ENCODE data around the gene COL21A1.

COL21A1 gene

GRCh38 chr6:56158571-56158970 lies 88.8 kb downstream of the COL21A1 start:
- Histone ChIP-seq H3K4me1 (ENCODE audit: low read depth, poor library complexity, severe bottlenecking) (no peaks in the 10 kb centered on the region), H2AFZ (ENCODE audit: low read depth) (no peak overlapping the region)
- TF ChIP-seq, protein P1, sequence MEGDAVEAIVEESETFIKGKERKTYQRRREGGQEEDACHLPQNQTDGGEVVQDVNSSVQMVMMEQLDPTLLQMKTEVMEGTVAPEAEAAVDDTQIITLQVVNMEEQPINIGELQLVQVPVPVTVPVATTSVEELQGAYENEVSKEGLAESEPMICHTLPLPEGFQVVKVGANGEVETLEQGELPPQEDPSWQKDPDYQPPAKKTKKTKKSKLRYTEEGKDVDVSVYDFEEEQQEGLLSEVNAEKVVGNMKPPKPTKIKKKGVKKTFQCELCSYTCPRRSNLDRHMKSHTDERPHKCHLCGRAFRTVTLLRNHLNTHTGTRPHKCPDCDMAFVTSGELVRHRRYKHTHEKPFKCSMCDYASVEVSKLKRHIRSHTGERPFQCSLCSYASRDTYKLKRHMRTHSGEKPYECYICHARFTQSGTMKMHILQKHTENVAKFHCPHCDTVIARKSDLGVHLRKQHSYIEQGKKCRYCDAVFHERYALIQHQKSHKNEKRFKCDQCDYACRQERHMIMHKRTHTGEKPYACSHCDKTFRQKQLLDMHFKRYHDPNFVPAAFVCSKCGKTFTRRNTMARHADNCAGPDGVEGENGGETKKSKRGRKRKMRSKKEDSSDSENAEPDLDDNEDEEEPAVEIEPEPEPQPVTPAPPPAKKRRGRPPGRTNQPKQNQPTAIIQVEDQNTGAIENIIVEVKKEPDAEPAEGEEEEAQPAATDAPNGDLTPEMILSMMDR (conservative IDR thresholded peaks at IDR 0.05; ENCODE audit: low read depth, low read length): no peak

DNA sequence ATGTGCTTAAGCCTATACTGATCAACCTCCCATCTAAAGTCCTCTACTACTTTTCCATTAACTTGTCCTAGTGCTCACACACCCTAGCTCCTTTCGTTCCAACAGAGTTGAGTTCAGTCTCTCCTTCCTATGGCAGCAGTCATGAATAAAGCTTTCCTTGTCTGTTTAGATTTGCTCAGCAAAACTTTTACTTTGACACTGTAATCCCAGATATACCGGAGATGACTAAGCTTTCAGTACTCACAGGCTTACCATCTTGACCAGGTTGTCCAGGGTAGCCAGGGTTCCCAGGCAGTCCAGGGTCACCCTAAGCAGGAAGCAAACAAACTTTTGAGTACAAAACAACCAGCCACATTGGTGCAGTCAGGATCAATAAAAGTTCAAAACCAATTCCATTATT lies 90.7 kb downstream of the COL21A1 start:
- TF ChIP-seq, protein P1 (conservative IDR thresholded peaks at IDR 0.05; ENCODE audit: low read depth, low read length): no peak
- no peak overlapping the region for H3K4me3 ChIP-seq (IDR thresholded peaks at IDR 0.05; ENCODE audit: insufficient read depth, low read depth, low read length)
- H3K27ac ChIP-seq: no peak overlapping the region
- no peaks in the 10 kb centered on the region for H3K4me1 ChIP-seq (ENCODE audit: low read depth, poor library complexity, severe bottlenecking)
- no peaks in the 10 kb centered on the region for H3K27me3 ChIP-seq (ENCODE audit: insufficient read depth, low read depth)
- no peaks in the 10 kb centered on the region for H3K79me2 ChIP-seq (ENCODE audit: insufficient read depth, low read depth)
- no peak overlapping the region for H2AFZ ChIP-seq (ENCODE audit: low read depth)
- no peak overlapping the region for H3K9ac ChIP-seq
- no peak overlapping the region for H3K4me2 ChIP-seq
- H3K36me3 ChIP-seq (ENCODE audit: insufficient read depth): no peaks in the 10 kb centered on the region
- no peaks in the 10 kb centered on the region for H4K20me1 ChIP-seq (ENCODE audit: insufficient read depth)

More at GRCh38 chr6:56158571-56158970, 88.8 kb downstream of the COL21A1 start:
- Histone ChIP-seq H3K4me2 (no peak overlapping the region), H4K20me1 (ENCODE audit: insufficient read depth) (no peaks in the 10 kb centered on the region), H3K4me3 (IDR thresholded peaks at IDR 0.05; ENCODE audit: insufficient read depth, low read depth, low read length) (no peak overlapping the region), H3K36me3 (ENCODE audit: insufficient read depth) (no peaks in the 10 kb centered on the region), H3K27ac (no peak overlapping the region), H3K9ac (no peak overlapping the region), H3K27me3 (ENCODE audit: insufficient read depth, low read depth) (no peaks in the 10 kb centered on the region), H3K79me2 (ENCODE audit: insufficient read depth, low read depth) (no peaks in the 10 kb centered on the region)

GRCh38 chr6:56155634-56156141 lies 91.7 kb downstream of the COL21A1 start:
- H3K4me1 ChIP-seq (ENCODE audit: low read depth, poor library complexity, severe bottlenecking): no peaks in the 10 kb centered on the region
- H3K9ac ChIP-seq: no peak overlapping the region
- H3K36me3 ChIP-seq (ENCODE audit: insufficient read depth): no peaks in the 10 kb centered on the region
- no peaks in the 10 kb centered on the region for H3K79me2 ChIP-seq (ENCODE audit: insufficient read depth, low read depth)
- H3K4me3 ChIP-seq (IDR thresholded peaks at IDR 0.05; ENCODE audit: insufficient read depth, low read depth, low read length): no peak overlapping the region
- H4K20me1 ChIP-seq (ENCODE audit: insufficient read depth): no peaks in the 10 kb centered on the region
- H3K27ac ChIP-seq: no peak overlapping the region
- H3K4me2 ChIP-seq: no peak overlapping the region
- H3K27me3 ChIP-seq (ENCODE audit: insufficient read depth, low read depth): no peaks in the 10 kb centered on the region
- TF ChIP-seq, protein P1 (conservative IDR thresholded peaks at IDR 0.05; ENCODE audit: low read depth, low read length): no peak
- H2AFZ ChIP-seq (ENCODE audit: low read depth): no peak overlapping the region

DNA sequence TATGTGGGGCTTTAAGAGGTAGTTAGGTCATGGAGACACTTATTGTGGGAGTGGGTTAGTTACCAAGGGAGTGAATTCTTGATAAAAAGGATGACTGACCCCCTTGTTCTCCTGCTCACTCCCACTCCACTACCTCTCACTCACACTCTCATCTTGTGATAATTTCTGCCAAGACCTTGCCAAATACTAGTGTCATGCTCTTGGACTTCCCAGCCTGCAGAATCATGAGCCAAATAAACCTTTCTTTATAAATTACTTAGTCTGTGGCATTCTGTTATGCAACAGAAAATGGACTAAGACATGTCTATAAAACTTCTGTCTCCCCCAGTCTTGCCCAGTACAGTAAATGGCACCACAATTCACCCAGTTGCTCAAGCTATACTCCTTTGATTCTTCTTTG lies 93.3 kb downstream of the COL21A1 start:
- Histone ChIP-seq H4K20me1 (ENCODE audit: insufficient read depth) (no peaks in the 10 kb centered on the region), H3K27ac (no peak overlapping the region), H3K36me3 (ENCODE audit: insufficient read depth) (no peaks in the 10 kb centered on the region), H3K9ac (no peak overlapping the region), H2AFZ (ENCODE audit: low read depth) (no peak overlapping the region), H3K79me2 (ENCODE audit: insufficient read depth, low read depth) (no peaks in the 10 kb centered on the region), H3K4me1 (ENCODE audit: low read depth, poor library complexity, severe bottlenecking) (no peaks in the 10 kb centered on the region), H3K27me3 (ENCODE audit: insufficient read depth, low read depth) (no peaks in the 10 kb centered on the region), H3K4me2 (no peak overlapping the region), H3K4me3 (IDR thresholded peaks at IDR 0.05; ENCODE audit: insufficient read depth, low read depth, low read length) (no peak overlapping the region)
- TF ChIP-seq, protein P1 (conservative IDR thresholded peaks at IDR 0.05; ENCODE audit: low read depth, low read length): no peak

Measured in KMS-11 (cell line).